Left lung (tissue), 10 donors: ENCODE measurements around the gene PTTG1IP. TPM values are rescaled to one million over a fixed set of nuclear protein-coding genes. Genes with fewer than 3 reads are reported as not detected.
A peak's percentile ranks its signal among the peaks of the same experiment; 100 is the strongest.

Experiments used
- ATAC-seq: fragments of 200-7000 bp; cut with Tn5 transposase; one replicate; pipeline ENCODE4 v1.9.1; 2020; ENCODE audit warnings: moderate library complexity
- DNase-seq, 4 donors: peaks; one replicate each; pipeline ENCODE4 v3.0.0-alpha.2; 2013 to 2020
- H3K27ac ChIP-seq, 2 donors: fragments of 200-600 bp; sonication (generic) in 1 of 2; one replicate each; pipeline versions ENCODE4 v1.5.0 to v1.8.0; 2020 to 2021
- H3K27me3 ChIP-seq, 2 donors: fragments of 200-600 bp; sonication (generic) in 1 of 2; one replicate each; pipeline versions ENCODE4 v1.5.0 to v1.8.0; 2020 to 2021
- H3K36me3 ChIP-seq, 2 donors: fragments of 200-600 bp; sonication (generic) in 1 of 2; one replicate each; pipeline versions ENCODE4 v1.5.0 to v1.8.0; 2020 to 2021
- H3K4me1 ChIP-seq, 2 donors: fragments of 200-600 bp; one replicate each; pipeline ENCODE4 v1.8.0; 2021
- H3K4me3 ChIP-seq, 2 donors: fragments of 200-600 bp; sonication (generic) in 1 of 2; one replicate each; pipeline versions ENCODE4 v1.5.0 to v1.8.0; 2020 to 2021; ENCODE audit warnings: mild to moderate bottlenecking in 1 of 2
- H3K9me3 ChIP-seq, 2 donors: fragments of 200-600 bp; sonication (generic) in 1 of 2; one replicate each; pipeline versions ENCODE4 v1.5.0 to v1.8.0; 2020 to 2021
- intact Hi-C, 2 donors: fragments of 100-400 bp; cut with DNase I; formaldehyde crosslinking; loops; one replicate each; pipeline versions ENCODE4 v1.11.2 to v1.14.2; 2022
- polyA plus RNA-seq, 6 donors: library from polyadenylated mRNA; unstranded; fragments of 120-200 nt; gene quantifications; one replicate each; pipeline ENCODE4 v1.2.1, GENCODE V29; 2013; ENCODE audit not compliant: insufficient read length in 6 of 6
- total RNA-seq, 2 donors: library from RNA; stranded (reverse); fragmentation: NEBNext Ultra II Directional; extraction: Animal tissue kit (Norgen Biotek cat#: 25700); gene quantifications; one replicate each; pipeline ENCODE4 v1.2.1, GENCODE V29; 2021
- TF ChIP-seq, protein P1 (sequence below), 2 donors: fragments of 200-600 bp; sonication (generic) in 1 of 2; IDR thresholded peaks; one replicate each; pipeline versions ENCODE4 v1.5.0 to v1.8.0; 2021; ENCODE audit warnings: antibody characterized with exemption in 2 of 2
- donor health status: DM: no; HTN: yes; CAD: no.
- donor health status: DM: no; HTN: no; CAD: no.

Gene PTTG1IP
- total and polyA plus RNA-seq, 8 donors = 195 to 263 (median 217) TPM

DNA sequence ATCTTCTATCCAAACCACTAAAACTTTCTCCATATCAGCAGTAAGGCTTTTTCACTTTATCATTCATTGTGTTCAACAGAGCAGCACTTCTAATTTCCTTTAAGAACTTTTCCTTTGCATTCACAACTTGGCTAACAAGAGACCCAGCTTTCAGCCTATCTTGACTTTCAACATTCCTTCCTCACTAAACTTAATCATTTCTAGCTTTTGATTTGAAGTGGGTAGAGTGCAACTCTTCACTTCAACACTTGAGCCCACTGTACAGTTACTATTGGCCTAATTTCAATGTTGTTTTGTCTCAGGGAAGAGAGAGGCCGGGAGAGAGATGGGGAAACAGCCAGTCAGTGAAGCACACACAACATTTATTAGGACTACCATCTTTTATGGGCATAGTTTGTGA, 73.8 kb downstream of the PTTG1IP start:
- no peak overlapping the region for H3K27ac ChIP-seq
- TF ChIP-seq, protein P1, sequence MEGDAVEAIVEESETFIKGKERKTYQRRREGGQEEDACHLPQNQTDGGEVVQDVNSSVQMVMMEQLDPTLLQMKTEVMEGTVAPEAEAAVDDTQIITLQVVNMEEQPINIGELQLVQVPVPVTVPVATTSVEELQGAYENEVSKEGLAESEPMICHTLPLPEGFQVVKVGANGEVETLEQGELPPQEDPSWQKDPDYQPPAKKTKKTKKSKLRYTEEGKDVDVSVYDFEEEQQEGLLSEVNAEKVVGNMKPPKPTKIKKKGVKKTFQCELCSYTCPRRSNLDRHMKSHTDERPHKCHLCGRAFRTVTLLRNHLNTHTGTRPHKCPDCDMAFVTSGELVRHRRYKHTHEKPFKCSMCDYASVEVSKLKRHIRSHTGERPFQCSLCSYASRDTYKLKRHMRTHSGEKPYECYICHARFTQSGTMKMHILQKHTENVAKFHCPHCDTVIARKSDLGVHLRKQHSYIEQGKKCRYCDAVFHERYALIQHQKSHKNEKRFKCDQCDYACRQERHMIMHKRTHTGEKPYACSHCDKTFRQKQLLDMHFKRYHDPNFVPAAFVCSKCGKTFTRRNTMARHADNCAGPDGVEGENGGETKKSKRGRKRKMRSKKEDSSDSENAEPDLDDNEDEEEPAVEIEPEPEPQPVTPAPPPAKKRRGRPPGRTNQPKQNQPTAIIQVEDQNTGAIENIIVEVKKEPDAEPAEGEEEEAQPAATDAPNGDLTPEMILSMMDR (IDR thresholded peaks at IDR 0.05) = no peak
- H3K27me3 ChIP-seq = no peaks in the 10 kb centered on the region
- peaks cover 0 to 35% of the 10 kb centered on the region in 2 donors for H3K36me3 ChIP-seq
- intact Hi-C loops = no loop called here
- peaks cover 14 to 42% of the 10 kb centered on the region in 2 donors for H3K4me1 ChIP-seq
- DNase-seq (peak in 1 of 4 donors; percentile 61), ATAC-seq (peak; percentile 33)
- no peaks in the 10 kb centered on the region for H3K9me3 ChIP-seq
- H3K4me3 ChIP-seq = no peak overlapping the region

Other genes with a start within 250 kb of the PTTG1IP start
- not detected for gene KRTAP10-9, start 246.6 kb downstream of the PTTG1IP start, total RNA-seq
- not detected for gene KRTAP10-9, start 246.6 kb downstream of the PTTG1IP start, polyA plus RNA-seq
- gene KRTAP10-10, start 236.3 kb downstream of the PTTG1IP start, total RNA-seq = not detected
- not detected for gene KRTAP10-10, start 236.3 kb downstream of the PTTG1IP start, polyA plus RNA-seq
- gene KRTAP10-11, start 227.3 kb downstream of the PTTG1IP start, total RNA-seq = not detected
- gene KRTAP10-11, start 227.3 kb downstream of the PTTG1IP start, polyA plus RNA-seq = not detected
- not detected for gene KRTAP12-4, start 219.0 kb downstream of the PTTG1IP start, total RNA-seq
- gene KRTAP12-4, start 219.0 kb downstream of the PTTG1IP start, polyA plus RNA-seq = not detected
- gene KRTAP12-3, start 215.8 kb downstream of the PTTG1IP start, total RNA-seq = not detected
- not detected for gene KRTAP12-3, start 215.8 kb downstream of the PTTG1IP start, polyA plus RNA-seq
- not detected for gene KRTAP12-2, start 206.8 kb downstream of the PTTG1IP start, total RNA-seq
- not detected for gene KRTAP12-2, start 206.8 kb downstream of the PTTG1IP start, polyA plus RNA-seq
- gene KRTAP12-1, start 191.5 kb downstream of the PTTG1IP start, total RNA-seq = not detected
- not detected for gene KRTAP12-1, start 191.5 kb downstream of the PTTG1IP start, polyA plus RNA-seq
- not detected for gene KRTAP10-12, start 176.5 kb downstream of the PTTG1IP start, total RNA-seq
- gene KRTAP10-12, start 176.5 kb downstream of the PTTG1IP start, polyA plus RNA-seq = not detected
- under 1 TPM; 0.10 to 0.26 TPM for gene TSPEAR, start 162.1 kb downstream of the PTTG1IP start, total RNA-seq
- gene TSPEAR, start 162.1 kb downstream of the PTTG1IP start, polyA plus RNA-seq = 1 to 10 TPM; 2.4 to 4.7 (median 3.5) TPM
- gene UBE2G2, start 71.9 kb downstream of the PTTG1IP start, total RNA-seq = 10 to 100 TPM; 75.0 to 90.9 TPM
- 100 to 1,000 TPM; 119 to 157 (median 139) TPM for gene UBE2G2, start 71.9 kb downstream of the PTTG1IP start, polyA plus RNA-seq
- 10 to 100 TPM; 92.4 to 99.3 TPM for gene SUMO3, start 55.6 kb downstream of the PTTG1IP start, total RNA-seq
- 100 to 1,000 TPM; 114 to 136 (median 123) TPM for gene SUMO3, start 55.6 kb downstream of the PTTG1IP start, polyA plus RNA-seq
- 100 to 1,000 TPM; 185 to 404 TPM for gene ITGB2, start 47.2 kb upstream of the PTTG1IP start, total RNA-seq
- 10 to 100 TPM in 4 of 6 donors, 1 to 10 TPM in 2; 7.7 to 15.8 (median 10.5) TPM for gene ITGB2, start 47.2 kb upstream of the PTTG1IP start, polyA plus RNA-seq
- gene SLX9, start 66.3 kb upstream of the PTTG1IP start, total RNA-seq = 10 to 100 TPM; 16.4 to 29.6 TPM
- 10 to 100 TPM; 11.5 to 19.6 (median 14.5) TPM for gene SLX9, start 66.3 kb upstream of the PTTG1IP start, polyA plus RNA-seq
- gene ADARB1, start 200.9 kb upstream of the PTTG1IP start, total RNA-seq = 10 to 100 TPM; 30.4 to 53.4 TPM
- 10 to 100 TPM; 23.8 to 46.7 (median 29.8) TPM for gene ADARB1, start 200.9 kb upstream of the PTTG1IP start, polyA plus RNA-seq